T47D (cell line): ENCODE data around the gene PLXDC2.
"Not testable (repeated sequence)": the region's sequence is repeated elsewhere in the genome, so short reads cannot be mapped to it uniquely, and the experiment has no call there.

ENCODE experiments used
- DNase-seq, 2 experiments: peaks; one replicate each; pipeline versions ENCODE4 v3.0.0 to v3.0.0-alpha.2; 2011 to 2012; ENCODE audit warnings: low read depth in 1 of 2, low spot score in 1 of 2
- JUND ChIP-seq: IDR thresholded peaks from 2 replicates; pipeline ENCODE4 v1.6.1; 2012; ENCODE audit warnings: low read depth
- in situ Hi-C: cut with HindIII; loops from 2 replicates; pipeline ENCODE4 v1.10.0; 2016; ENCODE audit warnings: low sequenced_read_pairs, low pct_unique_long_range_greater_than_20kb

Gene PLXDC2

GRCh38 chr10:20185116-20185515 lies 368.9 kb downstream of the PLXDC2 start:
- peak in 1 of 2 experiments; percentile 64 for DNase-seq
- in situ Hi-C loops = no loop called here
- TF ChIP-seq JUND = no peak

- DNase-seq, in situ Hi-C loops: not testable (repeated sequence)
Observed at GRCh38 chr10:20191392-20191791, 375.2 kb downstream of the PLXDC2 start.

DNA sequence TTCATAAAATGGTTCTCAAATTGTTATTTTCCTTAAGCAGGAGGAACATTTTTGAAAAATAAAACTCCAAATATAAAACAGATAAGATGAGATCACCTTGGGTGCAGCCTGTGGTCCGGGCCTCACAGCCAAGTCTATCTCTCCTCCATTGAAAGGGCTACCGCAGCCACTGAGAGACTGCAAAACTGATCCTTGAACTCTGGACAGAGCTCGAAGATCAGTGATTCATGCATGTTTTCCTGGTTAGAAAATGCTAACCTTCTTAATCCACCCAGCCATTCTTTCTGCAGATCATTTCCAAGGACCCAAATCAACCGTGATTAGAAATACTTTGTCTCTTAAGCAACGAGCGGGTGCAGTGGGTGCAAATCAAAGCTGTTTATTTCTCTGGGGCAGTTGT lies 378.8 kb downstream of the PLXDC2 start:
- TF ChIP-seq JUND = no peak
- in situ Hi-C loops = no loop called here
- DNase-seq = no peak

DNA sequence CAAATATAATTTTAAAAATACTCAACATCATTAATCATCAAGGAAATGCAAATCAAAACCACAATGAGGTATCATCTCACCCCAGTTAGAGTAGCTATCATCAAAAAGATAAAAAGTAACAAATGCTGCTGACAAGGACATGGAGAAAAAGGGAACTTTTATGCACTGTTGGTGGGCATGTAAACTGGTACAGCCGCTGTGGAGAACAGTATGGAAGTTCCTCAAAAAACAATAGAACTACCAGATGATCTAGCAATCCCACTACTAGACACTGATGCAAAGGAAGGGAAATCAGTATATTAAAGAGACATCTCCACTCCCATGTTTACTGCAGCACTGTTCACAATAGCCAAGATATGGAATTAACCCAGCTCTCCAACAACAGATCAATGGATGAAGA lies 384.5 kb downstream of the PLXDC2 start:
- no peak for DNase-seq
- TF ChIP-seq JUND = no peak
- in situ Hi-C loops = no loop called here

- no peak for DNase-seq
- in situ Hi-C loops = no loop called here
- no peak for TF ChIP-seq JUND
Observed at GRCh38 chr10:20202337-20202736, 386.1 kb downstream of the PLXDC2 start.

- in situ Hi-C loops = no loop called here
- TF ChIP-seq JUND = no peak
- no peak for DNase-seq
Observed at GRCh38 chr10:20207653-20208052, 391.4 kb downstream of the PLXDC2 start.

- in situ Hi-C loops, DNase-seq: not testable (repeated sequence)
Observed at GRCh38 chr10:20209098-20209497, 392.9 kb downstream of the PLXDC2 start.

DNA sequence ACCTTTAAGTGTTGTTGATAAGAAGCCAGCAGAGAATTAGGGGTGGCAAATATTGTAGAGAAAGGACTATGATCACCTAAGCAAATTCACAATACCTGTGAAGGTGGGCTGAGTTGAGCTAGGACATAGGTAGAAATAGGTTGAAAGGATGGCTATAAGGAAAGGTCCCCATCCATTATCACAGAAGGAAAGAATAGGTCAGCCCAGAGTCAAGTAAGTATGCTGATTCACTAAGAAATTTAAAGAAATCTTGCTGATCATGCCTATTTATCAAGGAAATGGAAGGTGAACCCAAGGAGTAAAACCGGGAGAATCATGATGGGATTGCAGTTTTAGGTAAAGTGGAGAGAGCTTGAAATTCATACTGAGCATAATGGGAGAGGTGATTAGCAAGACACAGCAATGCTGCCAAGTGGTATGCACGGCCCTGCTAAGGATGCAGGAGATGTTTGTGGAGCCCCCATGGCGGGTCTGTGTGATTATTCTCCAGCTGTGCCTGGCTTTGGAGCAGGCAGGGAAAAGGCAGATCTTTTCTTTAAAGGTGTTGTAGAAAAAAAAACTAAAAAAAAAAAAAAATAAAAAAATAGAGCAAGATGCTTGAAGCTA lies 399.4 kb downstream of the PLXDC2 start:
- no peak for TF ChIP-seq JUND
- DNase-seq = no peak
- in situ Hi-C loops = no loop called here

GRCh38 chr10:20221356-20221755 lies 405.1 kb downstream of the PLXDC2 start:
- no peak for DNase-seq
- no peak for TF ChIP-seq JUND
- in situ Hi-C loops = no loop called here

DNA sequence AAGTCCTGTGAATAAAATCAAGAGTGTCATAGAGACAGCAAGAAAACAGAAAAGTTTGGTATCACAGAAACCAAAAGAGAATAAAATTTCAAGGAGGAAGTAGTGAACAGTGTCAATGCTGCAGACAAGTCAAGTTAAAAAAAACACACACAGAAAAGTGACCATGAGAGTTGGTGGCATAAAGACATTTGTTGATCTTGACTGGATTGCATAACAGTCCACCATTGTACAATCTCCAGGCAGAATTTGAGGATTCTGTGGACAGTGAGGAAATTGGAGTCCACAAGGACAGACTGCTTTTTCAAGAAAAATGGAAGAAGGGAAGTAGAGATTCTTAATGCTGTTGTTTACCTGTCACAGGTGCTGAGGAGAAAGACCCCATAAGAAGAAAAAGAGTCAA lies 412.5 kb downstream of the PLXDC2 start:
- in situ Hi-C loops = no loop called here
- TF ChIP-seq JUND = no peak
- DNase-seq = no peak

- TF ChIP-seq JUND = no peak
- no peak for DNase-seq
- in situ Hi-C loops = no loop called here
Observed at GRCh38 chr10:20232079-20232705, 416.0 kb downstream of the PLXDC2 start.

GRCh38 chr10:20233423-20233822 lies 417.2 kb downstream of the PLXDC2 start:
- DNase-seq = no peak
- in situ Hi-C loops = no loop called here
- no peak for TF ChIP-seq JUND

DNA sequence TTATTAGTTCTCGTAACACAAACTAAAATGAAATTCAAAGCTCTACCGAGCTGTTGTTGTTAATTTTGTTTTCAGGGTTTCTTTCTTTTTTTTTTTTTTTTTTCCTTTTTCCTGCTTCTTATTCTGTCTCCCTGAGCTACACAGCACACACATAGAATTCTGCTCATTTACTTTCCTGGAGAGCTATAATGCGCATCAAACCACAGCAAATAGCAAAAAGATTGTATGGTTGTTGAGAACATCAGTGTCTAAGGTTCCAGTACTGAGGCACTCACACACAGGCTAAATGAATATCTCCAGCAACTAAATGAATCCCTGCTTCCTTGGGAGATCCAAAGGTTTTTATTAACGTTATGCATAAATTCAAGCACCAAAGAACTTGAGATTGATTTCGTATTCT lies 418.3 kb downstream of the PLXDC2 start:
- DNase-seq = no peak
- in situ Hi-C loops = no loop called here
- no peak for TF ChIP-seq JUND

GRCh38 chr10:20237091-20237570 lies 420.9 kb downstream of the PLXDC2 start:
- TF ChIP-seq JUND = no peak
- in situ Hi-C loops = no loop called here
- no peak for DNase-seq
